ENCODE measurements around the gene DMBX1.

Gene DMBX1

GRCh38 chr1:46493316-46494032 is 3.8 kb downstream of the DMBX1 start:
- DNase-seq (ENCODE audit: low read depth, low spot score), result no peak

GRCh38 chr1:46494910-46495309 is 5.3 kb downstream of the DMBX1 start:
- no peak overlapping the region for H3K4me3 ChIP-seq (ENCODE audit: low read length)
- DNase-seq (ENCODE audit: low read depth, low spot score), result no peak

More at GRCh38 chr1:46493316-46494032, 3.8 kb downstream of the DMBX1 start:
- no peak overlapping the region for H3K4me3 ChIP-seq (ENCODE audit: low read length)

DNA sequence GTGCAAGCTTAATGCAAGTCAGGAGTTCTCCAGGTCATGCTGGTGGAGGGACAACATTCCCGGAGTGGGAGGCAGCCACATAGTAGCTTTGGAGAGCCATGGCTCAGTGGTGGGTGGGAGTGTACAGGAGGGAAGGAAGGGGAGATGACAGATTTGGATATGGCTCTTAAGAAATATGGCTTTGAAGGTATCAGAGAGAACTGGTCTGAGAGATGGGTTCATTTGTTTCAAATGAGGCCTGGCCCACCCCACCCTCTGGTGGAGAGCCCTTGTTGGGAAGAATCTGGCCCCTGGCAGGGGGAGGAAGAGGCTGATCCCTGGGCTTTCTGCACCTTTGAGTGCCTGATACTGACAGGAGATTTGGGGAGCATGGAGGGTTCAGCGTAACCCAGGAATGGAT is 6.1 kb downstream of the DMBX1 start:
- no peak for DNase-seq (ENCODE audit: low read depth, low spot score)
- no peak overlapping the region for H3K4me3 ChIP-seq (ENCODE audit: low read length)

- DNase-seq (ENCODE audit: low read depth, low spot score), result no peak
- no peak overlapping the region for H3K4me3 ChIP-seq (ENCODE audit: low read length)
Measured at GRCh38 chr1:46496505-46496904, 6.9 kb downstream of the DMBX1 start.

DNA sequence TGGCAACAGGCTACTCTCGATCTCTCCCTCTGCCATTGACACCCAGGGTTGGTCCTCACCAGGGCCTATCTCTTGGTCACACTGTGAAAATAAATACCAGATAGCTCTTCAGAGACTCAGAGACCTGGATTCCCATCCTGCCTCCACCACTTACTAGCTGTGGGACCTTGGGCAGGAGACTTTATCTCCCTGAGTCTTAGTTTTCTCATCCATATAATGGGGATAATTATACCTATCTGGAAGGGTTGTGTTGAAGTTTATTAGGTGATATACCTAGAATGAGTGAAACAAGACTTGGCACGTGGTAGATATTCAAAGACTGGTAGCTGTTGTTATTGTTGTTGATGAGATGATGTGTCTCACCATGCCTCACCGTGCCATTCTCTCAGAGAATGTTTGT is 7.4 kb downstream of the DMBX1 start:
- DNase-seq (ENCODE audit: low read depth, low spot score), result no peak
- no peak overlapping the region for H3K4me3 ChIP-seq (ENCODE audit: low read length)

GRCh38 chr1:46497665-46498064 is 8.0 kb downstream of the DMBX1 start:
- H3K4me3 ChIP-seq (ENCODE audit: low read length), result no peak overlapping the region
- no peak for DNase-seq (ENCODE audit: low read depth, low spot score)

DNA sequence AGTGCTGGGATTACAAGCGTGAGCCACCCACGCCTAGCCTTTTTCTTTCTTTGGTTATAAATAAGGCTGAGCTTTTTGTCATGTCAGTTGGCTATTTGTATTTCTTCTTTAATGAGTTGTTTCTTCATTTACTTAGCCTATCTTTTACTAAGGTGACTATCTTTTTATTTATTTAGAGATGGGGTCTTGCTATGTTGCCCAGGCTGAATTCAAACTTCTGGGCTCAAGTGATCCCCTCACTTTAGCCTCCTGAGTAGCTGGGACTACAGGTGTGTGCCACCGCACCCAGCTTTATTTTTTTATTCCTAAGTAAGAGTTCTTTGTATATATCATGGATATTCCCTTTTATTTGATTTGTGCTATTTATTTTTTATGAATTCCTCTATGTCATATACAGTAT is 11.9 kb downstream of the DMBX1 start:
- DNase-seq (ENCODE audit: low read depth, low spot score), result no peak
- H3K4me3 ChIP-seq (ENCODE audit: low read length), result no peak overlapping the region

- no peak overlapping the region for H3K4me3 ChIP-seq (ENCODE audit: low read length)
- no peak for DNase-seq (ENCODE audit: low read depth, low spot score)
Measured at GRCh38 chr1:46503421-46503820, 13.8 kb downstream of the DMBX1 start.

GRCh38 chr1:46506470-46507219 is 17.0 kb downstream of the DMBX1 start:
- H3K4me3 ChIP-seq (ENCODE audit: low read length), result no peak overlapping the region
- no peak for DNase-seq (ENCODE audit: low read depth, low spot score)

DNA sequence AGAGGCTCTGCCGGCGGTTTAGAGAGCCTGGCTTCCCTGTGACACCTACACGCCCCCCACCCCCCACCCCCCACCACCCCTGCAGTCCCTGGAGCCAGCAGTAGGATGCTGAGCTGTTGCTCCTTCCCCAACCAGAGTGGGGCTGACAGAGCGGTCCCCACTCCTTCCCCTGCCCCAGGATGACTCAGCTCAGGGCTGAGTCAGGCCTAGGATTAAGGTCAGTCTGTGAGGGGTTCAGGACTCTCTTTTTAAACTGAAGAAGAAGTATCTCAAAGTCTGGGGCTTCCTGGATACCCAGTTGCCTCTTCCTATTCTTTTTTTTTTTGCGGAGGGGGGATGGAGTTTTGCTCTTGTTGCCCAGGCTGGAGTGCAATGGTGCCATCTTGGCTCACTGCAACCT is 19.1 kb downstream of the DMBX1 start:
- DNase-seq (ENCODE audit: low read depth, low spot score), result no peak
- no peak overlapping the region for H3K4me3 ChIP-seq (ENCODE audit: low read length)

DNA sequence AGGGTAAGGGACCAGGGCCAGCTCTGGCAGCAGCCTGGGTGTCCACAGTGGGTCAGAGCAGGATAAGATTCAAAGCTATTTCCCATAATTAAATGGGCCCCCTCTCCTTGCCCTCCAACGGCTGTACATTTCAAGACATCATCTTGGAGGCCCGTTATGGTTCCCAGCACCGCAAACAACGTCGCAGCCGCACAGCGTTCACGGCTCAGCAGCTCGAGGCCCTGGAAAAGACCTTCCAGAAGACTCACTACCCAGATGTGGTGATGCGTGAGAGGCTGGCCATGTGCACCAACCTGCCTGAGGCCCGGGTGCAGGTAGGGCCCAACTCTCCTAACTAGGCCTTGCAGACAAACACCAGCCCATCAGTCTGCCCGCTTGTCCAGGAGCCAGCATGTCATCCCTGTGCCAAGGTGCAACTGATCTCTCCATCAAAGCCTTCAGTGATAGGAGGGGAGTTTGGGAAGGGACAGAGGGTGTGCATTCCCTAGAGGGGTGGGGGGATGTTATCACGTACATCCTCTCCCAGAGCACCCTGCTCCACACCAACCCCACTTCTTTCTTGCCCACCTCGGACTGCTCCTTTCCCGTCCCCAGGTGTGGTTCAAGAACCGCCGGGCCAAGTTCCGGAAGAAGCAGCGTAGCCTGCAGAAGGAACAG is 20.8 kb downstream of the DMBX1 start:
- DNase-seq (ENCODE audit: low read depth, low spot score), result no peak
- H3K4me3 ChIP-seq (ENCODE audit: low read length), result no peak overlapping the region

GRCh38 chr1:46510998-46511365 is 21.3 kb downstream of the DMBX1 start:
- no peak overlapping the region for H3K4me3 ChIP-seq (ENCODE audit: low read length)
- DNase-seq (ENCODE audit: low read depth, low spot score), result no peak

- DNase-seq (ENCODE audit: low read depth, low spot score), result no peak
- H3K4me3 ChIP-seq (ENCODE audit: low read length), result no peak overlapping the region
Measured at GRCh38 chr1:46512135-46512791, 22.6 kb downstream of the DMBX1 start.

GRCh38 chr1:46512792-46513190 is 23.2 kb downstream of the DMBX1 start:
- DNase-seq (ENCODE audit: low read depth, low spot score), result no peak
- H3K4me3 ChIP-seq (ENCODE audit: low read length), result no peak overlapping the region

DNA sequence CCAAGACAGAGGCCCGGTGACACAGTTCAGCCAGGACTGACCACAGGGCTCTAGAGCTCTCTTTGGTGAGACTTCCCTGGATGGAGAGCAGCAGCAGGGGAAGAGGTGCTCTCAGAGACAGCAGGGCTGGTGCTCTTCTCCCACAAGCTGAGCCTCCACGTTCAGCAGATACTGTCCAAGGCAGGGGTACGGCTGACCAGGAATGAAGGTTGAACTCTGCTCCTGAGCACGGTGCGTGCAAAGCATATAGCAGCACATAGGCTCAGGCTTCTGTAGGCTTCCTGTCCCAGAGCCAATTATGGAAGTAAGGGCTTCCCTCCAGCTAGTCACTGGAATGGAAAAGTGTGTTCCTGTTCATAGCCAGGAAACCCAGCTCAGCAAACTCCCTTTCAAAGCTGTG is 23.9 kb downstream of the DMBX1 start:
- no peak for DNase-seq (ENCODE audit: low read depth, low spot score)
- no peak overlapping the region for H3K4me3 ChIP-seq (ENCODE audit: low read length)

DNA sequence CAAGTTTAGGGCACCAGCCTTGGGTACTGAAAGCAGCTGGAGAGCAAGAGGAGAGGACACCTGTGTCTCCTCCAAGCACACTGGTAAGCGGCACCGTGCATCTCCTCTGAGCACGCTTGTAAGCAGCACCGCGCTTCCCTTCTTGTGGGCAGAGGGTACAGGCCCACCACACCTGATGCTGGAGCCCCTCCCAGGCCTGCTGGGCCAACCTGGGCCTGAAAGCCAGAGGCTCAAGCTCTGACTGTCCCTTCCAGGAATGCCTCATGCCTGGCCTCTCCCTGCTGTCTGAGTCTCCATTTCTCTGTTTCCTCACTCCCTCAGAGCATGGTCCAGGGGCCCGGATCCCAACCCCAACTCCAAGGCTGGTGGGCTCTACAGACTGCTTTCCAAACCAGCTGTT is 25.9 kb downstream of the DMBX1 start:
- no peak for DNase-seq (ENCODE audit: low read depth, low spot score)
- H3K4me3 ChIP-seq (ENCODE audit: low read length), result no peak overlapping the region

DNA sequence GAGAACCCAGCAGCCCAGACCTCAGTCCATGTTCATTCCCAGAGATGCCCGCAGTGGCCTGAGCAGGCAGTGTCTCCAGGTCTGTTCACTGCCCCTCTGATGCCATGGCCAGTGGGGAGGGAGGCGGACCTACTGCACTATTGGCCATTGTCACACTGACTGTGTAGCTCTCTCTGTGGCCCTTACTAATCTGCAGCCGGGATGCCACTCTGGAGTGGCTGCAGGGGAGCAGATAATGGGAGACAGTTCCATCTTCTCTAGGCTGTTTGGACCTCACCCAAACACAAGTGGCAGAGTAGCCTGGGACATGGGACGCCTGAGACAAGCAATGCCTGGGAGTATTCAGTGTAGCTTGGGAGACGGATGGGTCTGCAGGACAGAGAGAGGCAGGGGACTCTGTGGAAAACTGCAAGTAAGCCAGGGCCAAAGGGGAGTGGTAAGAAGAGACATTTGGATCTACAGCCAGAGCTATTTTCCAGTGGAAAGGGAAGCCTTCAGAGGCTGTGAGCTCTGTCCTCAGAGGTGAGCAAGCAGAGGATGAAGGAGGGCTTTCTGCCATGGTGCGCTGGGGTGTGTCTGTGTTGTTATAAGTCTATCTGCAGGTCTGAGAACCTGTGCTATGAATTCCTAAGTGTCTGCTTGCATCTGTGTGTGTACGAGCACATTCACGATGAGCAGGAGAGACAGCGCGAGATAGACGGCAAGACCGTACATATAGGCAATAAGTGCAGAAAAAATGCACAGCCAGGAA is 26.7 kb downstream of the DMBX1 start:
- no peak for DNase-seq (ENCODE audit: low read depth, low spot score)
- H3K4me3 ChIP-seq (ENCODE audit: low read length), result no peak overlapping the region

GRCh38 chr1:46517010-46517600 is 27.5 kb downstream of the DMBX1 start:
- no peak overlapping the region for H3K4me3 ChIP-seq (ENCODE audit: low read length)
- no peak for DNase-seq (ENCODE audit: low read depth, low spot score)

DNA sequence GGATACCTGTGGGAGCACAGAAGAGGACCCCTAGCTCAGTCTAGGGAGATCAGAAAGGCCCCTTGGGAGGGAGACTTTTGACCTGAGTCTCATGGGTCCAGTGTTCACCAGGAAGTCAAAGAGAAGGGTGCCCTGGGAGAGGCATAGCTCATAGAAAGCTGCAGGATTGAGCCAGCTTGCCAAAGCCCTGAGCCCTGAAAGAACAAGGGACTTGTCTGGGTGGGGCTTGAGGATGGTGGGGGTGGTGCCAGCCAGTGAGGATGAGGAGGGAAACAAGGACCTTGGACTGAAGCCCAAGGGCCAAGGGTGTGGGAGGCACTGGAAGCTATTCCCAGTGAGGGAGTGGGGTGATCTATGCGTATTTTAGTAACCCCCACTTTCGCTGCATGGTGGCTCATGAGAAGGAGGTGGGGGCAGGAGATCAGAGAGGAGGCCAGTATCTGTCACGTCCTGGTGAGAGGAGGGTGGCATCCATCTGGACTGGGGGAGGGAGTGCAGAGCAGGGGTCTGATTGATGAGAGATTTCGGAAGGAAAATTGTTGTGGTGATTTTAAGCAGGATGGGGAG is 28.4 kb downstream of the DMBX1 start:
- H3K4me3 ChIP-seq (ENCODE audit: low read length), result no peak overlapping the region
- DNase-seq (ENCODE audit: low read depth, low spot score), result no peak

Data from Jurkat, Clone E6-1 (cell line).